Measurements from ENCODE around the gene CDK4. TPM values are rescaled to one million over a fixed set of nuclear protein-coding genes. Genes with fewer than 3 reads are reported as not detected.

The CDK4 gene
- total and polyA plus RNA-seq, 4 experiments from 2014 or later, result 44.4 to 99.7 (median 66.7) TPM

DNA sequence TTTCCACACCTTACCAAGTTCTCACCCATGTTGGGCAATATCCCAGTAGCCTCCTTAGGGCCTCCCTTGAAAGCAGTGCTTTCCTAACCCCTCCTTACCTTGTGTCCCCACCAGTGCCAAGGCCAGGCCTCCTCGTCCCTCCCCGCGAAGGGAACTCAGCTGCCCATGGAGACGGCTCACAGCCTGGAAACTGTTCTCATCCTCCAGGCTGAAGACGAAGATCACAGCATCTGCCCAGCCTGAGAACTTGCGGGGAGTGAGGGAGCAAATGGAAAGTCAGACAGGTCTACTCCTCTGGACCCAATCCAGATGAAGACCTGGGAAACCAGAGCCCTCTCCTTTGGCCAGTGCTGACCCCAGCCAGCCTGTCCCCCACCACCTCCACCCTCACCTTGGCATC, 18.2 kb downstream of the CDK4 start:
- Mint-ChIP-seq H3K9me3 (peaks cover 0 to 1% (median 0%) of the 10 kb centered on the region in 8 donors), H3K27me3 (no peaks in the 10 kb centered on the region), H3K36me3 (peaks cover 42 to 69% of the 10 kb centered on the region in 2 donors), H3K4me1 (peaks cover 16 to 25% (median 20%) of the 10 kb centered on the region in 4 donors), H3K4me3 (no peak overlapping the region), H3K27ac (peak overlapping the region in 3 of 7 donors; percentile 30 to 92 (median 53))
- Histone ChIP-seq H3K36me3 (ENCODE audit: insufficient read depth, low read length) (peaks cover 72% of the 10 kb centered on the region), H3K27me3 (ENCODE audit: insufficient read depth, low read length) (no peaks in the 10 kb centered on the region), H3K4me3 (ENCODE audit: low read length in 2 of 2) (no peak overlapping the region), H3K4me1 (ENCODE audit: insufficient read depth, low read length) (peaks cover 12% of the 10 kb centered on the region), H3K9me3 (ENCODE audit: control insufficient read depth in 1 of 2, low read length in 2 of 2) (no peaks in the 10 kb centered on the region), H3K27ac (ENCODE audit: low read depth, low read length) (no peak overlapping the region)
- peak in 1 of 5 donors; percentile 13 for DNase-seq
- ChIA-PET CTCF (ENCODE audit: partially characterized antibody) (interaction anchor here (2.7 kb wide), 1 partner anchor 8 kb away, joined by 9 read pairs; no protein-coding TSS in a partner anchor), POLR2A (ENCODE audit: partially characterized antibody) (interaction anchor here (1.1 to 1.7 kb wide), 3 partner anchors 11 to 14 kb away, joined by 4 to 6 read pairs (median 5); no protein-coding TSS in a partner anchor)
- intact Hi-C loops (cut with micrococcal nuclease), result no loop called here

DNA sequence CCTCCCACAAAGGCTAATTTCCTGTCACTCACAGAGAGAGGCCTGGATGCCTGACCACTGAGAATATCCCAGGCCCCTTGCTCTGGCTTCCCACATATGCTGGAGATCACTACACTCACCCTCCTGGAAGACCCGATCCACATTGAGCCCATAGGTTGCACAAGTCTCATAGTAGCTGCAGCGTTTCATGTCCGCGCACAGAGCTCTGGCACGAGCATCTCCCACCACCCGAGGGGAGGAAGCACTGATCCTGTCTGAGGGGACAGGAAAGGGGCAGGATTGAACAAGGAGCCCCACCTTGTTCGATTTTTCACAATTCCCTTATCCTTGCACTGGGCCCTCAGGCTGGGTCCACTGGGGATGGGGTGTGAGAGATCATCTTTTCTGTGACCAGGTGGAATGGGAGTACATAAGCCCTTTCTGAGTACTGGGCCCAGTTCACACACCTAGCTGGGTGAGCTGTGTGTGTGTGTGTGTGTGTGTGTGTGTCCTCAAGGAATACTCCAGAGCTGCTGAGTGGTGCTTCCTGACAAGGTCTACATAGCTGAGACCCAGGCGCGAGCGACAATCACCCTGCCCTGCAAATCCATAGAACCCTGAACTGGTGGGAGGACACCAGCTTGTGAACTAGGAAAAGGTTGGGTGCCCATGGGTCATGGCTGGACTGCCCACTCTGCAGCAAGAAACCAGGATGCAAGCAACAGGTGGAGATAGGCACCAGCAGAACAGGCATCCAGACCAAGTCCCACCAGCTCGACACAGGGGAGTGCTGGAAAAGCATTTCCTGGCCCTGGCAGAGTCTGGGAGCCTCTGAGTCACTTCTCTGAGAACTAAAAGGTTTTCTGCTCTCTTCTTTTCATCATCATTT, 19.1 kb downstream of the CDK4 start:
- Mint-ChIP-seq H3K27ac (peak overlapping the region in 4 of 7 donors; percentile 22 to 75 (median 70)), H3K36me3 (peaks cover 47 to 75% of the 10 kb centered on the region in 2 donors)

DNA sequence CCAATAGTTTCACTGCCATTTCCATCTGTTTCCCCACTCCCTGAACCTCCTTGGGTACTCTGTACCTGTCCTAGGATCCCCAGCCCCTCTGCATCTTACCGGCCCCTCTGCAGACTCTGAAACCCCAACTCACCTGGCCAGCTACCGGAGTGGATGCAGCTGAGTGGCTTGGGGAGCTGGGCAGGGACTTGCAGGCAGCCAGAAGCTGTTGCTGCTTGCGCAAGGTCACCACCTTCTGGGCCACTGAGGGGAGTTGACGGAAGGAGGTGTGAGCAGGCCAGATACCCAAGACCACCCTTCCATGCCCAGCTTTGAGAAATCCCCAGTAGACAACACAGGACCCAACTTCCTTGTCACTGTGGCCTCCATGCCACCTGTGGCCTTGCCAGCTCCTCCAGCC, 19.8 kb downstream of the CDK4 start:
- peaks cover 85% of the 10 kb centered on the region for H3K36me3 ChIP-seq (ENCODE audit: insufficient read depth, low read length)

More for the DNA sequence above, 19.1 kb downstream of the CDK4 start:
- Mint-ChIP-seq H3K4me1 (peaks cover 16 to 23% (median 20%) of the 10 kb centered on the region in 4 donors), H3K9me3 (peaks cover 0 to 1% (median 0%) of the 10 kb centered on the region in 8 donors), H3K4me3 (no peak overlapping the region), H3K27me3 (no peaks in the 10 kb centered on the region)
- Histone ChIP-seq H3K36me3 (ENCODE audit: insufficient read depth, low read length) (peaks cover 79% of the 10 kb centered on the region), H3K27me3 (ENCODE audit: insufficient read depth, low read length) (no peaks in the 10 kb centered on the region), H3K4me1 (ENCODE audit: insufficient read depth, low read length) (peaks cover 8% of the 10 kb centered on the region), H3K9me3 (ENCODE audit: control insufficient read depth in 1 of 2, low read length in 2 of 2) (no peaks in the 10 kb centered on the region), H3K27ac (ENCODE audit: low read depth, low read length) (no peak overlapping the region), H3K4me3 (ENCODE audit: low read length in 2 of 2) (no peak overlapping the region)
- intact Hi-C loops (cut with micrococcal nuclease), result no loop called here
- DNase-seq, result no peak
- ChIA-PET POLR2A (ENCODE audit: partially characterized antibody) (interaction anchor here (1.3 to 1.7 kb wide), 2 partner anchors 11 to 13 kb away, joined by 3 to 5 read pairs; no protein-coding TSS in a partner anchor), CTCF (ENCODE audit: partially characterized antibody) (interaction anchor here (2.7 kb wide), 1 partner anchor 9 kb away, joined by 9 read pairs; no protein-coding TSS in a partner anchor)

DNA sequence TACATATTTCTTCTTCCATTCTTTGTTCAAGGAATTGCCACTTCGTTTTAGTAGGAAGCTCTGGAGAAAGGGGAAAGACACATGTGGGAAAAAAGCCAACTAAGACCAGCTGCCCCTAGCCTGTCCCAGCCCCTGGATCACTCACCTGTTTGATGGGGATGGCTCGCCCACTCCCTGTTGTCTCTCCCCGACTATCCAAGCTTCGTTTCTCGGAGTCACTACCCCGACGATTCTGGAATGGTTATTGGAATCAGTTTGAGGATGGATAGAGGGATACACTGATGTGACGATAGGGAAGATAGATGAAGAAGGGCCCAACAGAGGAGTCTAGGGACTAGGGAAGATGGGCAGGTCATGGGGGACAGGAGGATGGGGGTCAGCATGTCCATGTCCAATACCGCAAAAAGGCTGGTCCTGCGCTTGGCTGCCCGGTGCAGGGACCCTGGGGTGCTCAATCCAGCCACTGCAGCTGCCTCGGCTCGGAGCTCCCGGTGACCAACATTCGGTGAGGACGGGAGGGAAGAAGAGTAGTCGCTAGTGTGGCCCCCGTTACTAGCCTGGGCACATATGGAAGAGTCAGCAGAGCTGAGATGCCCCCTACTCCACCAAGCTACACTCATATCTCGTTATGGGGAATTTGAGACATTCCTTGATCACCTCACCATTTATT, 20.6 kb downstream of the CDK4 start:
- Mint-ChIP-seq H3K4me3 (no peak overlapping the region), H3K27me3 (no peaks in the 10 kb centered on the region), H3K36me3 (peaks cover 49 to 77% of the 10 kb centered on the region in 2 donors), H3K9me3 (peaks cover 0 to 1% (median 0%) of the 10 kb centered on the region in 8 donors), H3K27ac (peak overlapping the region in 2 of 7 donors; percentile 23 to 61), H3K4me1 (peaks cover 12 to 19% (median 15%) of the 10 kb centered on the region in 4 donors)
- Histone ChIP-seq H3K27me3 (ENCODE audit: insufficient read depth, low read length) (no peaks in the 10 kb centered on the region), H3K4me1 (ENCODE audit: insufficient read depth, low read length) (peaks cover 2% of the 10 kb centered on the region), H3K27ac (ENCODE audit: low read depth, low read length) (no peak overlapping the region), H3K9me3 (ENCODE audit: control insufficient read depth in 1 of 2, low read length in 2 of 2) (no peaks in the 10 kb centered on the region), H3K36me3 (ENCODE audit: insufficient read depth, low read length) (peaks cover 84% of the 10 kb centered on the region), H3K4me3 (ENCODE audit: low read length in 2 of 2) (no peak overlapping the region)
- no peak for DNase-seq
- intact Hi-C loops (cut with micrococcal nuclease), result no loop called here
- CTCF ChIA-PET (ENCODE audit: partially characterized antibody), result interaction anchor here (0.5 to 2.7 kb wide), 3 partner anchors 10 to 87 kb away, joined by 3 to 9 read pairs (median 4); no protein-coding TSS in a partner anchor
- POLR2A ChIA-PET (ENCODE audit: partially characterized antibody), result interaction anchor here (0.6 to 1.9 kb wide), 6 partner anchors 9 to 50 kb away, joined by 3 to 6 read pairs (median 3); partner anchors contain the start of gene TSPAN31

More for the DNA sequence above, 19.8 kb downstream of the CDK4 start:
- Histone ChIP-seq H3K4me1 (ENCODE audit: insufficient read depth, low read length) (peaks cover 8% of the 10 kb centered on the region), H3K27ac (ENCODE audit: low read depth, low read length) (no peak overlapping the region), H3K4me3 (ENCODE audit: low read length in 2 of 2) (no peak overlapping the region), H3K27me3 (ENCODE audit: insufficient read depth, low read length) (no peaks in the 10 kb centered on the region), H3K9me3 (ENCODE audit: control insufficient read depth in 1 of 2, low read length in 2 of 2) (no peaks in the 10 kb centered on the region)
- peaks cover 16 to 23% (median 20%) of the 10 kb centered on the region in 4 donors for H3K4me1 Mint-ChIP-seq
- peaks cover 0 to 1% (median 0%) of the 10 kb centered on the region in 8 donors for H3K9me3 Mint-ChIP-seq
- intact Hi-C loops (cut with micrococcal nuclease), result no loop called here
- ChIA-PET CTCF (ENCODE audit: partially characterized antibody) (interaction anchor here (1.9 to 2.7 kb wide), 2 partner anchors 9 to 24 kb away, joined by 4 to 9 read pairs; no protein-coding TSS in a partner anchor), POLR2A (ENCODE audit: partially characterized antibody) (interaction anchor here (1.0 to 1.7 kb wide), 5 partner anchors 9 to 49 kb away, joined by 3 to 6 read pairs (median 3); no protein-coding TSS in a partner anchor)
- no peaks in the 10 kb centered on the region for H3K27me3 Mint-ChIP-seq
- peaks cover 51 to 79% of the 10 kb centered on the region in 2 donors for H3K36me3 Mint-ChIP-seq
- H3K27ac Mint-ChIP-seq, result peak overlapping the region in 4 of 7 donors; percentile 7 to 86 (median 74)
- H3K4me3 Mint-ChIP-seq, result peak overlapping the region in 1 of 8 donors; percentile 27
- no peak for DNase-seq

DNA sequence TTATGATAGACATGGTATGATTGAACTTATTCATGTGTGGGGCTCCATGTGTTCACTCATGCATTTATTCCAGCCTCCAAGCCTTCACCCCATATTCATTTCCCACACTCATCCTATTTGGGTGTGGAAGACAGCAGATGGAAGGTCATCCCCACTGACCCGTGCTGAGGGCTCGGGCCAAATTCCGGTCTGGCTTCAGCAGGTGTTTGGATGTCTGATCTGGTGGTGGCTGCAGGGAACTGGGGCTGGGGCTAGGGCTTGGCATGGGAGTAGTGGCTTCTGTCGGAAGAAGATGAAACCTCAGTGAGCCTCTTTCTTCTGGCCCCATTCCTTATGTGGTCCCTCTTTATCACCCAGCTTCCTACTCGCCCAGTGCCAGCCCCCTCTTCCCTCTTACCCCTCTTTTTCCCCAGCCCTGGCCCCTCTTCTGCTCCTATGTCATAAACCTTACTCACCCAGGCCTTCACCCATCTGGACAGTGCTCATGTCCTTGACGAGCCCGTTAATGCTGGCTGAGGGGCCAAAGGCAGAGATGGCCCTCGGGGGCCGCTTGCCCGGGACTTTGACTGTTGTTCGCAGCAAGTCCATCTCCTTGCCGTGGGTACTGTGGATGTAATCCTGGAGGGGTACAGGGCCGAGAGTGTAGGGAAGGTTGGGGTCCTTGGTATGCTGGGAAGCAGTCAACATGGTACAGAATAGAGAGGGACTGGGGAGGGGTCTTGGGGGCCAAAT, 21.6 kb downstream of the CDK4 start:
- Histone ChIP-seq H3K4me1 (ENCODE audit: insufficient read depth, low read length) (no peaks in the 10 kb centered on the region), H3K27ac (ENCODE audit: low read depth, low read length) (no peak overlapping the region), H3K9me3 (ENCODE audit: control insufficient read depth in 1 of 2, low read length in 2 of 2) (no peaks in the 10 kb centered on the region), H3K27me3 (ENCODE audit: insufficient read depth, low read length) (no peaks in the 10 kb centered on the region), H3K36me3 (ENCODE audit: insufficient read depth, low read length) (peaks cover 86% of the 10 kb centered on the region), H3K4me3 (ENCODE audit: low read length in 2 of 2) (no peak overlapping the region)
- H3K27me3 Mint-ChIP-seq, result no peaks in the 10 kb centered on the region
- no peak overlapping the region for H3K4me3 Mint-ChIP-seq
- no peak for DNase-seq
- intact Hi-C loops (cut with micrococcal nuclease), result no loop called here
- ChIA-PET CTCF (ENCODE audit: partially characterized antibody) (interaction anchor here (1.9 kb wide), 1 partner anchor 26 kb away, joined by 4 read pairs; no protein-coding TSS in a partner anchor), POLR2A (ENCODE audit: partially characterized antibody) (interaction anchor here (1.9 to 3.1 kb wide), 2 partner anchors 11 to 14 kb away, joined by 5 to 16 read pairs; partner anchors contain the start of gene TSPAN31)
- H3K27ac Mint-ChIP-seq, result peak overlapping the region in 6 of 7 donors; percentile 11 to 81 (median 26)
- H3K36me3 Mint-ChIP-seq, result peaks cover 49 to 75% of the 10 kb centered on the region in 2 donors
- H3K4me1 Mint-ChIP-seq, result peaks cover 10 to 18% (median 13%) of the 10 kb centered on the region in 4 donors
- H3K9me3 Mint-ChIP-seq, result no peaks in the 10 kb centered on the region

DNA sequence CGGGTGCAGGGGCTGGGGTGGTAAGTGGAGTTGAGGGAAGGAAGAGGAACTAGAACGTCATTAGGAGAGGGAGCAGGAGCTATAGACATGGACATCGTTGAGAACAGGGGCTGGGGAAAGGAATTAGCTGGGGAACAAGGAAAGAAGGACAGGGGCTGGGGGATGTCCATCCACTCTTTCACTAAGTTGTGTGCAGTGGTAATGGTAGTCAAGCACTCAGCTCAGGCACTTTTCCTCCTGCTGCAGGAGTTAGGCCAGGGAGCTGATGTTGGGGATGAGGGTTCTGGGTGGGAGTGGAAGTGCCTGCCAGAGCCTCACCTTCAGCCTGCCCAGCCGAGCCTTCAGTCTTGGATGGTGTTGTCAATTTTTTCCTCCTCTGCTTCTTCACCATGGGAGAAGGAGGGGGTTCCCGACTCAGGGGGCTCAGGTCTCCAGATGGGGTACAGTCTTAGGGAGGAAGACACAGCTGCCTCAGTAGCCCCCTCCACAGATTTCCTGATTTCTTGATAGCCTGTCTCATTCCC, 22.7 kb downstream of the CDK4 start:
- Histone ChIP-seq H3K27me3 (ENCODE audit: insufficient read depth, low read length) (no peaks in the 10 kb centered on the region), H3K27ac (ENCODE audit: low read depth, low read length) (no peak overlapping the region), H3K36me3 (ENCODE audit: insufficient read depth, low read length) (peaks cover 75% of the 10 kb centered on the region), H3K4me3 (ENCODE audit: low read length in 2 of 2) (no peak overlapping the region), H3K4me1 (ENCODE audit: insufficient read depth, low read length) (no peaks in the 10 kb centered on the region), H3K9me3 (ENCODE audit: control insufficient read depth in 1 of 2, low read length in 2 of 2) (no peaks in the 10 kb centered on the region)
- H3K4me3 Mint-ChIP-seq, result no peak overlapping the region
- H3K9me3 Mint-ChIP-seq, result no peaks in the 10 kb centered on the region
- no peaks in the 10 kb centered on the region for H3K27me3 Mint-ChIP-seq
- peaks cover 8 to 15% (median 13%) of the 10 kb centered on the region in 4 donors for H3K4me1 Mint-ChIP-seq
- POLR2A ChIA-PET (ENCODE audit: partially characterized antibody), result interaction anchor here (3.1 kb wide), 1 partner anchor 12 kb away, joined by 16 read pairs; no protein-coding TSS in a partner anchor
- intact Hi-C loops (cut with micrococcal nuclease), result no loop called here
- H3K27ac Mint-ChIP-seq, result peak overlapping the region in 5 of 7 donors; percentile 19 to 57 (median 56)
- H3K36me3 Mint-ChIP-seq, result peaks cover 44 to 70% of the 10 kb centered on the region in 2 donors
- CTCF ChIA-PET (ENCODE audit: partially characterized antibody), result no interaction called here
- no peak for DNase-seq

All from CD4-positive, alpha-beta memory T cell (primary cell).